GM12878 (cell line): ENCODE data around the gene PPP1R15A. TPM values are rescaled to one million over a fixed set of nuclear protein-coding genes. Genes with fewer than 3 reads are reported as not detected.

Experiments used
- ATAC-seq: fragments of 200-7000 bp; cut with Tn5 transposase; 3 replicates; pipeline ENCODE4 v1.9.1; 2020; ENCODE audit warnings: mild to moderate bottlenecking, moderate library complexity
- BruUV-seq: library from RNA; stranded (reverse); fragments of 400-500 nt; replicated peaks from 2 replicates; lab custom pipeline; 2021; lab: Mats Ljungman, UMichigan
- CTCF ChIA-PET: fragments of 300-600 bp; sonication (Branson Sonifier 250); formaldehyde crosslinking; extraction: SDS; loops from one replicate; lab custom pipeline; 2021; ENCODE audit warnings: inconsistent platforms; lab: Yijun Ruan, JAX
- POLR2A ChIA-PET: fragments of 350-600 bp; formaldehyde crosslinking; extraction: SDS; loops from one replicate; lab custom pipeline; 2021; ENCODE audit warnings: inconsistent platforms; lab: Charles Lee
- RAD21 ChIA-PET: fragments of 300-600 bp; sonication (Branson Sonifier 250); formaldehyde crosslinking; loops from one replicate; lab custom pipeline; 2023; ENCODE audit warnings: antibody characterized with exemption; ENCODE audit not compliant: unreplicated experiment; lab: Charles Lee
- SMC1A ChIA-PET: fragments of 300-600 bp; sonication (Branson Sonifier 250); formaldehyde crosslinking; loops from one replicate; lab custom pipeline; 2023; ENCODE audit not compliant: unreplicated experiment, uncharacterized antibody; lab: Charles Lee
- DNase-seq: peaks from one replicate; pipeline ENCODE4 v3.0.0-alpha.2; 2011; ENCODE audit warnings: low read depth, low spot score
- FAIRE-seq: peaks from 3 replicates; lab custom pipeline; 2011; peaks lifted over from hg19 to GRCh38; lab: Jason Lieb, UNC
- H2AFZ ChIP-seq: 2 replicates; pipeline ENCODE4 v1.6.0; 2011; ENCODE audit warnings: low read depth, low read length, control low read depth; ENCODE audit not compliant: control insufficient read depth
- H3K27ac ChIP-seq: 2 replicates; pipeline ENCODE4 v1.5.1; 2011; ENCODE audit warnings: control low read depth; ENCODE audit not compliant: control insufficient read depth, insufficient read depth
- H3K27me3 ChIP-seq, 2 experiments: replicated peaks in 1 of 2; 2 replicates each; pipeline versions ENCODE4 v1.6.0 to v1.6.1; 2011; ENCODE audit warnings: low read length in 1 of 2; ENCODE audit not compliant: control insufficient read depth in 2 of 2, insufficient read depth in 2 of 2
- H3K36me3 ChIP-seq, 2 experiments: 2 replicates each; pipeline ENCODE4 v1.5.1; 2011; ENCODE audit warnings: low read length in 1 of 2; ENCODE audit not compliant: control insufficient read depth in 2 of 2, insufficient read depth in 2 of 2
- H3K4me1 ChIP-seq: 2 replicates; pipeline ENCODE4 v1.6.1; 2011; ENCODE audit warnings: mild to moderate bottlenecking, low read length, moderate library complexity, mixed read lengths; ENCODE audit not compliant: control insufficient read depth, insufficient read depth
- H3K4me2 ChIP-seq: 2 replicates; pipeline ENCODE4 v1.6.0; 2011; ENCODE audit warnings: control low read depth; ENCODE audit not compliant: control insufficient read depth, insufficient read depth
- H3K4me3 ChIP-seq: fragments of 200-600 bp; sonication (generic); 2 replicates; pipeline ENCODE4 v1.5.1; 2016
- H3K79me2 ChIP-seq: 2 replicates; pipeline ENCODE4 v1.6.0; 2011; ENCODE audit warnings: low read length; ENCODE audit not compliant: control insufficient read depth, insufficient read depth
- H3K9ac ChIP-seq: 2 replicates; pipeline ENCODE4 v1.8.0; 2011; ENCODE audit warnings: low read length, control low read depth, mixed read lengths; ENCODE audit not compliant: control insufficient read depth, insufficient read depth
- H3K9me3 ChIP-seq: replicated peaks from 3 replicates; pipeline ENCODE4 v1.5.1; 2011; ENCODE audit warnings: mild to moderate bottlenecking, low read length; ENCODE audit not compliant: control insufficient read depth, insufficient read depth
- H4K20me1 ChIP-seq: 2 replicates; pipeline ENCODE4 v1.6.0; 2011; ENCODE audit not compliant: control insufficient read depth, insufficient read depth
- RAD21 ChIP-seq: IDR thresholded peaks from 2 replicates; pipeline ENCODE4 v1.6.1; 2011; ENCODE audit warnings: mild to moderate bottlenecking, low read depth, low read length, moderate library complexity; ENCODE audit not compliant: insufficient read depth
- RFX5 ChIP-seq: IDR thresholded peaks from 2 replicates; pipeline ENCODE4 v1.6.1; 2011; ENCODE audit warnings: low read depth, low read length, improper control_type of control experiment
- SMC3 ChIP-seq: IDR thresholded peaks from 2 replicates; pipeline ENCODE4 v1.6.1; 2011; ENCODE audit warnings: low read length, improper control_type of control experiment, borderline replicate concordance
- YY1 ChIP-seq: IDR thresholded peaks from 2 replicates; pipeline ENCODE4 v1.6.1; 2011; ENCODE audit warnings: low read depth, mild to moderate bottlenecking, low read length
- WGBS: methylation state at CpG from one replicate; pipeline ENCODE4 v1.1.6; 2016; ENCODE audit warnings: low lambda C conversion rate; ENCODE audit not compliant: insufficient replicate concordance, insufficient coverage; ENCODE audit errors: missing lambda C conversion rate; 5-methylcytosine and 5-hydroxymethylcytosine counted together
- in situ Hi-C: fragments of 300-500 bp; cut with MboI; formaldehyde crosslinking; loops from 9 replicates; pipeline ENCODE4 v1.14.3; 2018; ENCODE audit warnings: mixed read lengths
- intact Hi-C: fragments of 100-400 bp; cut with micrococcal nuclease; formaldehyde crosslinking; loops from one replicate; pipeline ENCODE4 v1.14.2; 2022; ENCODE audit not compliant: unreplicated experiment
- polyA plus RNA-seq, 11 experiments: library from polyadenylated mRNA; depleted of rRNA in 4 of 11; unstranded in 6 of 11; stranded (reverse) in 5 of 11; fragments of >200 nt; fragmentation: Nextera tagmentation in 4 of 11; fragmentation: Illumina TruSeq in 1 of 11; extraction: Ambion mirVana in 4 of 11; extraction: Trizol in 1 of 11; gene quantifications; 1 replicate in 1 of 11; 2 replicates in 10 of 11; pipeline versions ENCODE4 v1.2.1 to v1.2.3, GENCODE V29; 2011 to 2016; ENCODE audit warnings: inconsistent platforms in 2 of 11, missing spikeins in 2 of 11, low read depth in 1 of 11
- total RNA-seq, 4 experiments: library from RNA; depleted of rRNA in 3 of 4; stranded (reverse); fragments of >200 nt in 3 of 4; fragmentation: Illumina TruSeq in 1 of 4; extraction: Trizol in 1 of 4; gene quantifications; 2 replicates each; pipeline versions ENCODE4 v1.2.1 to v1.2.3, GENCODE V29; 2013 to 2021
- TF ChIP-seq, protein P1 (sequence below), 3 experiments: IDR thresholded peaks in 2 of 3; conservative IDR thresholded peaks in 1 of 3; 2 replicates each; pipeline ENCODE4 v1.5.1; 2011; ENCODE audit warnings: low read depth in 3 of 3, low read length in 3 of 3, mild to moderate bottlenecking in 3 of 3, control low read depth in 2 of 3, moderate library complexity in 2 of 3, inconsistent platforms in 1 of 3, mixed read lengths in 1 of 3; ENCODE audit not compliant: control insufficient read depth in 2 of 3, insufficient read depth in 1 of 3; ENCODE audit errors: extremely low read depth in 1 of 3
- TF ChIP-seq, protein P2 (sequence below): IDR thresholded peaks from 2 replicates; pipeline ENCODE4 v1.6.1; 2011; ENCODE audit warnings: borderline replicate concordance, low read depth, mild to moderate bottlenecking, moderate library complexity, mixed read lengths, low read length; ENCODE audit not compliant: insufficient read depth; ENCODE audit errors: extremely low read length

Gene PPP1R15A
- total and polyA plus RNA-seq, 10 of the 15 experiments (the other 5 are each of a cell fraction or from before 2014, with no cell fraction given) = 0.68 to 50.8 (median 27.7) TPM

- Histone ChIP-seq H3K4me2 (no peak overlapping the region), H3K36me3 (no peaks in the 10 kb centered on the region), H3K27ac (no peak overlapping the region), H3K4me3 (no peak overlapping the region), H4K20me1 (no peaks in the 10 kb centered on the region), H2AFZ (0 out of 2 replicates have a peak overlapping the region, but pooled peaks have one; percentile 34)
- WGBS = 50% methylated on average over 2 of the region's 2 CpGs
- ChIA-PET RAD21 (interaction anchor here (0.5 to 4.9 kb wide), 22 partner anchors 14 to 1602 kb away, joined by 3 to 72 read pairs (median 5); partner anchors contain the start of genes BCAT2, CA11, FUT2 and PPP1R15A), SMC1A (interaction anchor here (0.7 to 4.9 kb wide), 20 partner anchors 9 to 197 kb away, joined by 3 to 44 read pairs (median 4); partner anchors contain the start of genes CA11, GYS1 and PPP1R15A), CTCF (interaction anchor here (0.6 to 15.6 kb wide), 47 partner anchors 11 to 337 kb away, joined by 3 to 520 read pairs (median 5); partner anchors contain the start of genes BAX, BCAT2, CA11 and FUT2), POLR2A (interaction anchor here (0.6 to 2.4 kb wide), 6 partner anchors 26 to 151 kb away, joined by 3 to 7 read pairs (median 4); partner anchors contain the start of genes GYS1 and RUVBL2)
- FAIRE-seq (peak; percentile 75), DNase-seq (no peak), ATAC-seq (peak; percentile 83)
- TF ChIP-seq, protein P1, sequence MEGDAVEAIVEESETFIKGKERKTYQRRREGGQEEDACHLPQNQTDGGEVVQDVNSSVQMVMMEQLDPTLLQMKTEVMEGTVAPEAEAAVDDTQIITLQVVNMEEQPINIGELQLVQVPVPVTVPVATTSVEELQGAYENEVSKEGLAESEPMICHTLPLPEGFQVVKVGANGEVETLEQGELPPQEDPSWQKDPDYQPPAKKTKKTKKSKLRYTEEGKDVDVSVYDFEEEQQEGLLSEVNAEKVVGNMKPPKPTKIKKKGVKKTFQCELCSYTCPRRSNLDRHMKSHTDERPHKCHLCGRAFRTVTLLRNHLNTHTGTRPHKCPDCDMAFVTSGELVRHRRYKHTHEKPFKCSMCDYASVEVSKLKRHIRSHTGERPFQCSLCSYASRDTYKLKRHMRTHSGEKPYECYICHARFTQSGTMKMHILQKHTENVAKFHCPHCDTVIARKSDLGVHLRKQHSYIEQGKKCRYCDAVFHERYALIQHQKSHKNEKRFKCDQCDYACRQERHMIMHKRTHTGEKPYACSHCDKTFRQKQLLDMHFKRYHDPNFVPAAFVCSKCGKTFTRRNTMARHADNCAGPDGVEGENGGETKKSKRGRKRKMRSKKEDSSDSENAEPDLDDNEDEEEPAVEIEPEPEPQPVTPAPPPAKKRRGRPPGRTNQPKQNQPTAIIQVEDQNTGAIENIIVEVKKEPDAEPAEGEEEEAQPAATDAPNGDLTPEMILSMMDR (IDR thresholded peaks at IDR 0.05 in 2 of 3, conservative IDR thresholded peaks at IDR 0.05 in 1 of 3; ENCODE audit: control insufficient read depth in 2 of 3, extremely low read depth in 1 of 3, insufficient read depth in 1 of 3, low read depth in 3 of 3, low read length in 3 of 3) = peak; percentile 75 to 85 (median 78)
- peak; percentile 83 for TF ChIP-seq SMC3
- no peak for TF ChIP-seq RFX5
- TF ChIP-seq, protein P2, sequence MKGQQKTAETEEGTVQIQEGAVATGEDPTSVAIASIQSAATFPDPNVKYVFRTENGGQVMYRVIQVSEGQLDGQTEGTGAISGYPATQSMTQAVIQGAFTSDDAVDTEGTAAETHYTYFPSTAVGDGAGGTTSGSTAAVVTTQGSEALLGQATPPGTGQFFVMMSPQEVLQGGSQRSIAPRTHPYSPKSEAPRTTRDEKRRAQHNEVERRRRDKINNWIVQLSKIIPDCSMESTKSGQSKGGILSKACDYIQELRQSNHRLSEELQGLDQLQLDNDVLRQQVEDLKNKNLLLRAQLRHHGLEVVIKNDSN = no peak
- TF ChIP-seq RAD21 = peak; percentile 79
- TF ChIP-seq YY1 = 0 out of 2 replicates have a peak, but pooled peaks have one; percentile 27
- TF ChIP-seq, all 136 proteins: peak for 4
- no TSS peak for BruUV-seq
- intact Hi-C loops (loop anchor here (2.0 kb wide), 1 partner anchor 128 kb away; no protein-coding TSS in a partner anchor), in situ Hi-C loops (no loop called here)
- H3K9me3 ChIP-seq = no peaks in the 10 kb centered on the region
- H3K27me3 ChIP-seq = no peaks in the 10 kb centered on the region
- H3K9ac ChIP-seq = no peak overlapping the region
- no peaks in the 10 kb centered on the region for H3K79me2 ChIP-seq
- no peaks in the 10 kb centered on the region for H3K4me1 ChIP-seq
Observed at GRCh38 chr19:48842789-48843162, 29.4 kb upstream of the PPP1R15A start.
